ENCODE data around the gene SIGLEC11.

- TF ChIP-seq POLR2A (IDR thresholded peaks at IDR 0.05) = no peak
- TF ChIP-seq, protein P1, sequence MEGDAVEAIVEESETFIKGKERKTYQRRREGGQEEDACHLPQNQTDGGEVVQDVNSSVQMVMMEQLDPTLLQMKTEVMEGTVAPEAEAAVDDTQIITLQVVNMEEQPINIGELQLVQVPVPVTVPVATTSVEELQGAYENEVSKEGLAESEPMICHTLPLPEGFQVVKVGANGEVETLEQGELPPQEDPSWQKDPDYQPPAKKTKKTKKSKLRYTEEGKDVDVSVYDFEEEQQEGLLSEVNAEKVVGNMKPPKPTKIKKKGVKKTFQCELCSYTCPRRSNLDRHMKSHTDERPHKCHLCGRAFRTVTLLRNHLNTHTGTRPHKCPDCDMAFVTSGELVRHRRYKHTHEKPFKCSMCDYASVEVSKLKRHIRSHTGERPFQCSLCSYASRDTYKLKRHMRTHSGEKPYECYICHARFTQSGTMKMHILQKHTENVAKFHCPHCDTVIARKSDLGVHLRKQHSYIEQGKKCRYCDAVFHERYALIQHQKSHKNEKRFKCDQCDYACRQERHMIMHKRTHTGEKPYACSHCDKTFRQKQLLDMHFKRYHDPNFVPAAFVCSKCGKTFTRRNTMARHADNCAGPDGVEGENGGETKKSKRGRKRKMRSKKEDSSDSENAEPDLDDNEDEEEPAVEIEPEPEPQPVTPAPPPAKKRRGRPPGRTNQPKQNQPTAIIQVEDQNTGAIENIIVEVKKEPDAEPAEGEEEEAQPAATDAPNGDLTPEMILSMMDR (IDR thresholded peaks at IDR 0.05) = no peak
Measured at GRCh38 chr19:49949742-49950589, 11.0 kb downstream of the SIGLEC11 start.

Data from heart left ventricle (tissue), 13 donors.